A673 (cell line): ENCODE results near the gene TRIM61.

Experiments used
- EZH2 ChIP-seq: fragments of 200-600 bp; sonication (generic); IDR thresholded peaks from 2 replicates; pipeline ENCODE4 v1.6.1; 2017; ENCODE audit warnings: borderline replicate concordance, low read depth, mild to moderate bottlenecking, mixed read lengths, antibody characterized with exemption, low read length; ENCODE audit not compliant: poor library complexity, severe bottlenecking
- TF ChIP-seq, protein P1 (sequence below): fragments of 300-800, 200-600 bp; sonication (generic); conservative IDR thresholded peaks from 2 replicates; pipeline ENCODE4 v1.5.1; 2017; ENCODE audit warnings: low read depth, mild to moderate bottlenecking, antibody characterized with exemption, low read length, moderate library complexity, mixed read lengths

DNA sequence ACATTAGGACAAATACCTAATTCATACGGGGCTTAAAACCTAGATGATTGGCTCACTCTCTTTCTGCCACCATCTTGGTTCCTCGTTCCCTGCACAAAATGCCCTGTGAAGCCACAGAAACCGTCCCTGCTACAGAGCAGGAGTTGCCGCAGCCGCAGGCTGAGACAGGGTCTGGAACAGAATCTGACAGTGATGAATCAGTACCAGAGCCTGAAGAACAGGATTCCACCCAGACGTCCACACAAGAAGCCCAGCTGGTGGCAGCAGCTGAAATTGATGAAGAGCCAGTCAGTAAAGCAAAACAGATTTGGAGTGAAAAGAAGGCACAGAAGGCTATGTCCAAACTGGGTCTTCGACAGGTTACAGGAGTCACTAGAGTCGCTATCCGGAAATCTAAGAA lies 34.3 kb downstream of the TRIM61 start:
- TF ChIP-seq, protein P1, sequence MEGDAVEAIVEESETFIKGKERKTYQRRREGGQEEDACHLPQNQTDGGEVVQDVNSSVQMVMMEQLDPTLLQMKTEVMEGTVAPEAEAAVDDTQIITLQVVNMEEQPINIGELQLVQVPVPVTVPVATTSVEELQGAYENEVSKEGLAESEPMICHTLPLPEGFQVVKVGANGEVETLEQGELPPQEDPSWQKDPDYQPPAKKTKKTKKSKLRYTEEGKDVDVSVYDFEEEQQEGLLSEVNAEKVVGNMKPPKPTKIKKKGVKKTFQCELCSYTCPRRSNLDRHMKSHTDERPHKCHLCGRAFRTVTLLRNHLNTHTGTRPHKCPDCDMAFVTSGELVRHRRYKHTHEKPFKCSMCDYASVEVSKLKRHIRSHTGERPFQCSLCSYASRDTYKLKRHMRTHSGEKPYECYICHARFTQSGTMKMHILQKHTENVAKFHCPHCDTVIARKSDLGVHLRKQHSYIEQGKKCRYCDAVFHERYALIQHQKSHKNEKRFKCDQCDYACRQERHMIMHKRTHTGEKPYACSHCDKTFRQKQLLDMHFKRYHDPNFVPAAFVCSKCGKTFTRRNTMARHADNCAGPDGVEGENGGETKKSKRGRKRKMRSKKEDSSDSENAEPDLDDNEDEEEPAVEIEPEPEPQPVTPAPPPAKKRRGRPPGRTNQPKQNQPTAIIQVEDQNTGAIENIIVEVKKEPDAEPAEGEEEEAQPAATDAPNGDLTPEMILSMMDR: no peak
- TF ChIP-seq EZH2: no peak
